ENCODE measurements around the gene HOXB2. TPM values are rescaled to one million over a fixed set of nuclear protein-coding genes. Genes with fewer than 3 reads are reported as not detected.

HOXB2 gene
- total and polyA plus RNA-seq, 2 of the 8 experiments (the other 6 are each of a cell fraction or from before 2014, with no cell fraction given): not detected

GRCh38 chr17:48556229-48556575 is 11.3 kb upstream of the HOXB2 start:
- Histone ChIP-seq H2BK15ac (ENCODE audit: low read length) (no peak overlapping the region), H3K79me1 (ENCODE audit: low read depth, low read length) (no peaks in the 10 kb centered on the region), H4K20me1 (replicated peaks in 1 of 2; ENCODE audit: control insufficient read depth in 1 of 2, insufficient read depth in 2 of 2, low read length in 2 of 2) (peaks cover 22 to 36% of the 10 kb centered on the region in 2 experiments), H3K14ac (ENCODE audit: insufficient read length) (no peak overlapping the region), H2BK5ac (ENCODE audit: low read depth, low read length) (no peak overlapping the region), H2AFZ (ENCODE audit: low read length) (no peak overlapping the region), H3K4me1 (replicated peaks in 1 of 4; ENCODE audit: control insufficient read depth in 3 of 4, insufficient read depth in 4 of 4, low read length in 3 of 4) (peaks cover 0 to 11% (median 8%) of the 10 kb centered on the region in 4 experiments; a peak in 5 of 7 replicates), H2BK120ac (replicated peaks; ENCODE audit: low read depth, low read length) (no peak overlapping the region), H3K9ac (replicated peaks in 1 of 4; ENCODE audit: extremely low read depth in 1 of 4, low read depth in 3 of 4, low read length in 3 of 4) (no peak overlapping the region), H2AK5ac (ENCODE audit: low read depth, low read length) (no peak overlapping the region), H2BK20ac (ENCODE audit: low read length) (no peak overlapping the region), H3K27ac (ENCODE audit: low read depth, low read length) (no peak overlapping the region), H3K79me2 (ENCODE audit: control insufficient read depth in 1 of 2, insufficient read depth in 2 of 2, low read length in 2 of 2) (no peaks in the 10 kb centered on the region), H3K23ac (ENCODE audit: insufficient read length) (no peak overlapping the region), H3K23me2 (ENCODE audit: low read depth, low read length) (no peaks in the 10 kb centered on the region), H3K4me2 (ENCODE audit: insufficient read depth in 1 of 2, low read depth in 2 of 2, low read length in 2 of 2) (no peak overlapping the region; a peak in 1 of 4 replicates), H3K18ac (ENCODE audit: extremely low read depth, low read length) (no peak overlapping the region), H3K4me3 (ENCODE audit: extremely low read depth in 1 of 4, insufficient read depth in 2 of 4, low read depth in 3 of 4, low read length in 4 of 4) (no peak overlapping the region), H4K5ac (ENCODE audit: insufficient read length, low read depth, low read length) (no peak overlapping the region), H3K9me3 (ENCODE audit: insufficient read depth in 2 of 2, low read depth in 1 of 2, low read length in 1 of 2) (no peaks in the 10 kb centered on the region), H2BK12ac (ENCODE audit: low read depth, low read length) (no peak overlapping the region), H4K91ac (replicated peaks; ENCODE audit: insufficient read length, low read length) (no peak overlapping the region), H3K4ac (replicated peaks; ENCODE audit: insufficient read length, low read depth, low read length) (no peak overlapping the region), H3K27me3 (replicated peaks in 1 of 4; ENCODE audit: control insufficient read depth in 3 of 4, extremely low read depth in 1 of 4, insufficient read depth in 3 of 4, low read length in 3 of 4) (peaks cover 98 to 100% (median 99%) of the 10 kb centered on the region in 4 experiments), H3K36me3 (ENCODE audit: control insufficient read depth in 2 of 4, insufficient read depth in 4 of 4, low read length in 3 of 4) (peaks cover 0 to 6% (median 0%) of the 10 kb centered on the region in 4 experiments; a peak in 1 of 8 replicates), H4K8ac (ENCODE audit: extremely low read depth, insufficient read depth, low read length) (no peak overlapping the region), H3K56ac (replicated peaks; ENCODE audit: insufficient read length, low read depth, low read length) (no peak overlapping the region)
- DNase-seq (ENCODE audit: low read depth in 1 of 2, low spot score in 2 of 2) (no peak), FAIRE-seq (no peak)
- peak; percentile 69 for TF ChIP-seq EZH2 (IDR thresholded peaks at IDR 0.05; ENCODE audit: low read depth, low read length, severe bottlenecking)
- TF ChIP-seq SIN3A (conservative IDR thresholded peaks at IDR 0.05 in 1 of 2, IDR thresholded peaks at IDR 0.05 in 1 of 2; ENCODE audit: low read depth in 1 of 2, low read length in 2 of 2): no peak
- TF ChIP-seq YY1 (IDR thresholded peaks at IDR 0.05; ENCODE audit: low read depth, low read length): no peak
- no peak for TF ChIP-seq ATF3 (IDR thresholded peaks at IDR 0.05; ENCODE audit: insufficient read depth, low read depth, low read length)
- TF ChIP-seq TAF1 (IDR thresholded peaks at IDR 0.05; ENCODE audit: low read depth, low read length): no peak
- peak; percentile 42 for TF ChIP-seq SUZ12 (IDR thresholded peaks at IDR 0.05; ENCODE audit: low read length)
- no peak for TF ChIP-seq SIX5 (IDR thresholded peaks at IDR 0.05; ENCODE audit: low read depth, low read length)
- no peak for TF ChIP-seq CTBP2 (IDR thresholded peaks at IDR 0.05; ENCODE audit: borderline replicate concordance, insufficient read depth, insufficient read length, low read length)
- TF ChIP-seq RNF2 (IDR thresholded peaks at IDR 0.05; ENCODE audit: borderline replicate concordance, low read depth, low read length, missing control alignments, poor library complexity, severe bottlenecking): peak; percentile 80
- CTCF ChIA-PET (ENCODE audit: partially characterized antibody): interaction anchor here (0.6 to 4.0 kb wide), 12 partner anchors 11 to 248 kb away, joined by 3 to 18 read pairs (median 4); no protein-coding TSS in a partner anchor
- POLR2A ChIA-PET (ENCODE audit: partially characterized antibody): interaction anchor here (1.3 to 1.7 kb wide), 2 partner anchors 9 to 14 kb away, joined by 3 to 8 read pairs; no protein-coding TSS in a partner anchor
- WGBS, 2 experiments (ENCODE audit: extremely low coverage in 1 of 2, insufficient coverage in 1 of 2, insufficient read length in 1 of 2, insufficient replicate concordance in 2 of 2, low coverage in 1 of 2, low lambda C conversion rate in 2 of 2, missing lambda C conversion rate in 1 of 2): 12% methylated on average over 5 of the region's 5 CpGs; no CpG with 5 or more reads in 1 of the 2 experiments
